A549 treated with AZD9567 at 1 μM for 4 hours (cell line): Measurements from ENCODE around the gene KRT6B. TPM values are rescaled to one million over a fixed set of nuclear protein-coding genes. Genes with fewer than 3 reads are reported as not detected.

Source experiments
- total RNA-seq: library from RNA; stranded (reverse); fragments of 200-300 nt; extraction: Qiagen RNA extraction; gene quantifications from 5 replicates; pipeline ENCODE4 v1.2.3, GENCODE V29; 2022; ENCODE audit not compliant: insufficient read depth

KRT6B gene
- 0.03 TPM in 1 of 5 replicates, not detected in the others for total RNA-seq

DNA sequence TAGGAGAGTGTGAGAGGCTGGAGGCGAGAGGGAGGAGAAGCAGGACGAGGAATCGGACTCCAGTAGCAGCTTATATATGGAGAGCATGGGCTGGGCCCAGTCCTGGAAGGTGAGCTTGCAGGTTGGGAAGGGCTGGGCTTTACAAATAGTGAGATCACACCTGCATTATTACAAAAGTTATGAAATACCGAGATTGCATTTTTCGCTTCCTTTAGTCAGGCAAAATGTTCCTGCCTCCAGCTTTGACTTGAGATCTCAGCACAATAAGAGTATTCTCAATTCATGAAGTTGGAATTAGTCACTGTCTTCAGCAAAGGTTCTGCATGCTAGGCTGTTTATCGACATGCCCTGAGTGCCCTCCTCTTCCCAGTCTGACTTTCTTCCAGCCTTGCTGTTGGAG, at the start of gene KRT6B:
TSS of gene KRT6B (minus strand) at position 46 of the 400 bp plus-strand sequence. CDS start 68 bp downstream, outside the sequence.

DNA sequence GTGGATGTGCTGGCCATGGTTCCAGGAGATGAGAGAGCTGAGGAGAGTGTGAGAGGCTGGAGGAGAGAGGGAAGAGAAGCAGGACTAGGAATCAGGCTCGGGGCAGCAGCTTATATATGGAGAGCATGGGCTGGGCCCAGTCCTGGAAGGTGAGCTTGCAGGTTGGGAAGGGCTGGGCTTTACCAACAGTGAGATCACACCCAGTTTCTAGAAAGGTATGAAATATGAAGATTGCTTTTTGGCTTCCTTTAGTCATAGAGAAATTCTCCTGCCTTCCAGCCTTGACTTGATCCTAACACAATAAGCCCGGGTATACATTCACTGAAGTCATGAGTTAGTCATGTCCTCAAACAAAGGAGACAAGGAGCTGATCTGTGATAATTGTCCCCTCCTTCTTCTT, 41.2 kb upstream of the KRT6B start, which contains the start of gene KRT6A:
TSS of gene KRT6A (minus strand) at position 86 of the 400 bp plus-strand sequence. CDS start at position 17, 69 bp downstream.

DNA sequence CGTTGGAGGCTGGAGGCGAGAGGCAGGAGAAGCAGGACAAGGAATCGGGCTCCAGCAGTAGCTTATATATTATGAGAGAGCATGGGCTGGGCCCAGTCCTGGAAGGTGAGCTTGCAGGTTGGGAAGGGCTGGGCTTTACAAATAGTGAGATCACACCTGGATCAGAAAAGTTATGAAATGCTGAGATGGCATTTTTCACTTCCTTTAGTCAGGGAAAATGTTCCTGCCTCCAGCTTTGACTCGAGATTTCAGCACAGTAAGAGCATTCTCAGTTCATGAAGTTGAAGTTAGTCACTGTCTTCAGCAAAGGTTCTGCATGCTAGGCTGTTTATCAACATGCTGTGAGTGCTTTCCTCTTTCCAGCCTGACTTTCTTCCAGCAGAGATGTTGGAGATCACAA, 21.8 kb upstream of the KRT6B start, which contains the start of gene KRT6C:
TSS of gene KRT6C (minus strand) at position 38 of the 400 bp plus-strand sequence. CDS start 68 bp downstream, outside the sequence.

DNA sequence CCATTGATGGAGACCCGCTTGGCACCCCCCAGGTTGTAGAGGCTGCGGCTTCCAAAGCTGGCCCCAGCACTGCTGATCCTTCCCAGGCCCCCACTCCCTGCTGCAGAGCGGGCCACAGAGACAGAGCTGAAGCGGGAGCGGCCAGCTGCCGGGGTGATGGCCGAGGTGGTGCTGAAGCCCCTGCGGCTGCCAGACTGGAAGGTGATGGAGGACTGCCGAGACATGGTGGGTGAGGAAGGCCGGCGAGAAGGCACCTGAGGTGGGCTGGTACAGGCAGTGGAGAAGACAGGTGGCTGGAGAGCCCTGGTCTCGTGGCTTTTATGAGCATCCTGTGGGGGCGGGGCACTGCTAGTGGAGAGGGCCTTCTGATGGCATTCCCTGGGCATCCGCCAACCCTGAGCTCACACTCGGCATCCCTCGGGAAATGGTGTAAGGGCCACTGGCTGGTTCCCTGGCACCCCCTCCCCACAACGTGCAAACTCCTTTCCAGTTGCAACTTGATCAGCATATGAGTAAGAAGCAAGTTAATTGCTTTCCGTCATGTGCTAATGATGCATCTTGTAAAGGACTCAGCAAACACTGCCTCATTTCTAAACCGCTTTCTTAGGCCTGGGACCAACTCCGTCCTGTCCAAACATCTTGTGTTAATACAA, 17.7 kb downstream of the KRT6B start, which contains the start of gene KRT75:
TSS of gene KRT75 (minus strand) at position 291 of the 653 bp plus-strand sequence. CDS start at position 224, 67 bp downstream.

DNA sequence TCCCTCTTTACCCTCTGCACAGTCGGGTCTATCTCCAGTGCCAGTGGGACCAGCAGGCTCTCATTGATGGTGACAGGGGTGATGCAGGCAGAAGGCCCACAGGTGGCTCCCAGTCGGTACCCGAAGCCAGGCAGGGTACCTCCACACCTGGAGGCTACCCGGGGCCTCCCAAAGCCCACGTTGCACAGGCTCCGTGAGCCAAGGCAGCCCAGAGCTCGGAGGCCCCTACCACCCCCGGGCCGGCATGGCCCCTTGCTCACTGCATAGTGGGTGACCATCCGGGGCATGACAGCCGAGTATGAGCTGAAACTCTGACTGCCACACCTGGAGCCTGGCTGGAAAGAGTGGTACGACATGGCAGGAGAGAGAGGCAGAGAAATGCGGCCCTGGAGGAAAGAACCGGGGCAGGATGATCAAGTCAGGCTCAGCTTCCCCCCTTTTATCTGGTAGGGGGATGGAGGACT, 46.0 kb downstream of the KRT6B start, which contains the start of gene KRT82:
TSS of gene KRT82 (minus strand) at position 414 of the 464 bp plus-strand sequence. CDS start at position 356, 58 bp downstream.

Other genes starting within 250 kb of the KRT6B start
- 4,095 to 6,117 TPM (median 5,628 TPM) in 5 replicates for gene KRT7, start 218.9 kb downstream of the KRT6B start, total RNA-seq
- gene KRT86, start 177.5 kb downstream of the KRT6B start, total RNA-seq = 29.8 to 51.0 TPM (median 47.4 TPM) in 5 replicates
- gene KRT81, start 160.6 kb downstream of the KRT6B start, total RNA-seq = 3,123 to 4,150 TPM (median 3,993 TPM) in 5 replicates
- 6.0 to 6.6 TPM (median 6.4 TPM) in 5 replicates for gene KRT83, start 130.7 kb downstream of the KRT6B start, total RNA-seq
- gene KRT85, start 84.7 kb downstream of the KRT6B start, total RNA-seq = 0.05 TPM in 1 of 5 replicates, not detected in the others
- gene KRT84, start 66.5 kb downstream of the KRT6B start, total RNA-seq = not detected in 5 replicates
- gene KRT82, start 45.8 kb downstream of the KRT6B start, total RNA-seq = not detected in 5 replicates
- 0.07 to 0.20 TPM (median 0.14 TPM) in 4 of 5 replicates, not detected in the other for gene KRT75, start 17.8 kb downstream of the KRT6B start, total RNA-seq
- not detected in 5 replicates for gene KRT6C, start 21.7 kb upstream of the KRT6B start, total RNA-seq
- 5.2 to 7.8 TPM (median 6.7 TPM) in 5 replicates for gene KRT6A, start 41.1 kb upstream of the KRT6B start, total RNA-seq
- 0.23 to 0.63 TPM (median 0.34 TPM) in 4 of 5 replicates, not detected in the other for gene KRT5, start 68.2 kb upstream of the KRT6B start, total RNA-seq
- not detected in 5 replicates for gene KRT71, start 101.0 kb upstream of the KRT6B start, total RNA-seq
- gene KRT74, start 121.7 kb upstream of the KRT6B start, total RNA-seq = not detected in 5 replicates
- gene KRT72, start 149.3 kb upstream of the KRT6B start, total RNA-seq = not detected in 5 replicates
- gene KRT73, start 166.4 kb upstream of the KRT6B start, total RNA-seq = not detected in 5 replicates
- gene KRT2, start 200.1 kb upstream of the KRT6B start, total RNA-seq = not detected in 5 replicates
- 0.03 TPM in 1 of 5 replicates, not detected in the others for gene KRT1, start 228.3 kb upstream of the KRT6B start, total RNA-seq